Vagina (tissue), 2 donors: ENCODE results near the gene APOBEC3G.

Experiments
- CTCF ChIP-seq, 3 experiments: fragments of 450-650 bp in 2 of 3; fragments of 200-600 bp in 1 of 3; sonication (generic) in 1 of 3; IDR thresholded peaks; one replicate each; pipeline ENCODE4 v1.5.1; 2017 to 2019; ENCODE audit warnings: antibody characterized with exemption in 3 of 3, mild to moderate bottlenecking in 2 of 3, moderate library complexity in 2 of 3
- POLR2AphosphoS5 ChIP-seq, 2 donors: sonication (generic); formaldehyde crosslinking; IDR thresholded peaks; one replicate each; pipeline ENCODE4 v1.9.0; 2017; ENCODE audit warnings: antibody characterized with exemption in 2 of 2, mild to moderate bottlenecking in 2 of 2, low read depth in 1 of 2; ENCODE audit not compliant: insufficient read depth in 1 of 2

GRCh38 chr22:39078329-39078728 lies 1.3 kb downstream of the APOBEC3G start:
- no peak for TF ChIP-seq POLR2AphosphoS5 (IDR thresholded peaks at IDR 0.05; ENCODE audit: insufficient read depth in 1 of 2, low read depth in 1 of 2)
- TF ChIP-seq CTCF (IDR thresholded peaks at IDR 0.05): no peak
